ENCODE measurements around the gene CHRND.
"Not testable (repeated sequence)": the region's sequence is repeated elsewhere in the genome, so short reads cannot be mapped to it uniquely, and the experiment has no call there.

The CHRND gene

DNA sequence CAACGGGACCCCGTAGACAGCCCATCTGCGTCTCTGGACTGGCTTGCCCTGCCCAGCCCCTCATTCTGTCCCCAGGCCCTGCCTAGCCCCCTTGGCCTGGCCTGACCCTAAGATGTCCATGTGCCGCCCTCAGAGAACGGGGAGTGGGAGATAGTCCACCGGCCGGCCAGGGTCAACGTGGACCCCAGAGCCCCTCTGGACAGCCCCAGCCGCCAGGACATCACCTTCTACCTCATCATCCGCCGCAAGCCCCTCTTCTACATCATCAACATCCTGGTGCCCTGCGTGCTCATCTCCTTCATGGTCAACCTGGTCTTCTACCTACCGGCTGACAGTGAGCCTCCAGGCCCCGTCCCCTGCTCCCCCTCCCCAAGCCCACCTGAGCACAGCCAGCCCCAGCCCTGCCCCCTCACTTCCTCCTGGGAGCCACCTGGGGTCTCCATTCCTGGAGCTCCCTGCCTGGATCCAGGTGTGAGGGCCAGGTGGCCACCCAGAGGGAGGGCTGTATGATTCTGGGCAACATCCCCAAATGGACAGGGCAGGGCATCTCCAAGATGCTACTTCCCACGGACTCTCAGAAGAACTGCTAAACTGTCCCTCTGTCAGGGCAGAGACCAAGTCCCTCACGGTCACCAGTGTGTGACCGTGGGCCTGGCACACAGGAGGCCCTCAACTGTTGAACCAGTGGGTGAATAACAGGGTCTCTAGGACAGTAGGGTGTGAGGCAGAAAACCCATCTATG, 4.0 kb downstream of the CHRND start:
- no peak for DNase-seq (ENCODE audit: low read depth in 1 of 2, low spot score in 1 of 2)
- Histone ChIP-seq H3K27ac (replicated peaks) (no peak overlapping the region), H3K4me3 (replicated peaks; ENCODE audit: insufficient read depth, low read length) (no peak overlapping the region), H3K27me3 (ENCODE audit: insufficient read depth, poor library complexity, severe bottlenecking) (no peaks in the 10 kb centered on the region)
- TF ChIP-seq, protein P1, sequence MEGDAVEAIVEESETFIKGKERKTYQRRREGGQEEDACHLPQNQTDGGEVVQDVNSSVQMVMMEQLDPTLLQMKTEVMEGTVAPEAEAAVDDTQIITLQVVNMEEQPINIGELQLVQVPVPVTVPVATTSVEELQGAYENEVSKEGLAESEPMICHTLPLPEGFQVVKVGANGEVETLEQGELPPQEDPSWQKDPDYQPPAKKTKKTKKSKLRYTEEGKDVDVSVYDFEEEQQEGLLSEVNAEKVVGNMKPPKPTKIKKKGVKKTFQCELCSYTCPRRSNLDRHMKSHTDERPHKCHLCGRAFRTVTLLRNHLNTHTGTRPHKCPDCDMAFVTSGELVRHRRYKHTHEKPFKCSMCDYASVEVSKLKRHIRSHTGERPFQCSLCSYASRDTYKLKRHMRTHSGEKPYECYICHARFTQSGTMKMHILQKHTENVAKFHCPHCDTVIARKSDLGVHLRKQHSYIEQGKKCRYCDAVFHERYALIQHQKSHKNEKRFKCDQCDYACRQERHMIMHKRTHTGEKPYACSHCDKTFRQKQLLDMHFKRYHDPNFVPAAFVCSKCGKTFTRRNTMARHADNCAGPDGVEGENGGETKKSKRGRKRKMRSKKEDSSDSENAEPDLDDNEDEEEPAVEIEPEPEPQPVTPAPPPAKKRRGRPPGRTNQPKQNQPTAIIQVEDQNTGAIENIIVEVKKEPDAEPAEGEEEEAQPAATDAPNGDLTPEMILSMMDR (IDR thresholded peaks at IDR 0.05; ENCODE audit: insufficient read depth, low read length), result no peak
- TF ChIP-seq POLR2AphosphoS5 (IDR thresholded peaks at IDR 0.05; ENCODE audit: low read depth) (no peak), SPI1 (IDR thresholded peaks at IDR 0.05; ENCODE audit: borderline replicate concordance, low read depth) (no peak), GABPA (IDR thresholded peaks at IDR 0.05; ENCODE audit: low read depth) (no peak)
- TF ChIP-seq, protein P2, sequence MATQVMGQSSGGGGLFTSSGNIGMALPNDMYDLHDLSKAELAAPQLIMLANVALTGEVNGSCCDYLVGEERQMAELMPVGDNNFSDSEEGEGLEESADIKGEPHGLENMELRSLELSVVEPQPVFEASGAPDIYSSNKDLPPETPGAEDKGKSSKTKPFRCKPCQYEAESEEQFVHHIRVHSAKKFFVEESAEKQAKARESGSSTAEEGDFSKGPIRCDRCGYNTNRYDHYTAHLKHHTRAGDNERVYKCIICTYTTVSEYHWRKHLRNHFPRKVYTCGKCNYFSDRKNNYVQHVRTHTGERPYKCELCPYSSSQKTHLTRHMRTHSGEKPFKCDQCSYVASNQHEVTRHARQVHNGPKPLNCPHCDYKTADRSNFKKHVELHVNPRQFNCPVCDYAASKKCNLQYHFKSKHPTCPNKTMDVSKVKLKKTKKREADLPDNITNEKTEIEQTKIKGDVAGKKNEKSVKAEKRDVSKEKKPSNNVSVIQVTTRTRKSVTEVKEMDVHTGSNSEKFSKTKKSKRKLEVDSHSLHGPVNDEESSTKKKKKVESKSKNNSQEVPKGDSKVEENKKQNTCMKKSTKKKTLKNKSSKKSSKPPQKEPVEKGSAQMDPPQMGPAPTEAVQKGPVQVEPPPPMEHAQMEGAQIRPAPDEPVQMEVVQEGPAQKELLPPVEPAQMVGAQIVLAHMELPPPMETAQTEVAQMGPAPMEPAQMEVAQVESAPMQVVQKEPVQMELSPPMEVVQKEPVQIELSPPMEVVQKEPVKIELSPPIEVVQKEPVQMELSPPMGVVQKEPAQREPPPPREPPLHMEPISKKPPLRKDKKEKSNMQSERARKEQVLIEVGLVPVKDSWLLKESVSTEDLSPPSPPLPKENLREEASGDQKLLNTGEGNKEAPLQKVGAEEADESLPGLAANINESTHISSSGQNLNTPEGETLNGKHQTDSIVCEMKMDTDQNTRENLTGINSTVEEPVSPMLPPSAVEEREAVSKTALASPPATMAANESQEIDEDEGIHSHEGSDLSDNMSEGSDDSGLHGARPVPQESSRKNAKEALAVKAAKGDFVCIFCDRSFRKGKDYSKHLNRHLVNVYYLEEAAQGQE (IDR thresholded peaks at IDR 0.05; ENCODE audit: insufficient replicate concordance, low read depth), result no peak

DNA sequence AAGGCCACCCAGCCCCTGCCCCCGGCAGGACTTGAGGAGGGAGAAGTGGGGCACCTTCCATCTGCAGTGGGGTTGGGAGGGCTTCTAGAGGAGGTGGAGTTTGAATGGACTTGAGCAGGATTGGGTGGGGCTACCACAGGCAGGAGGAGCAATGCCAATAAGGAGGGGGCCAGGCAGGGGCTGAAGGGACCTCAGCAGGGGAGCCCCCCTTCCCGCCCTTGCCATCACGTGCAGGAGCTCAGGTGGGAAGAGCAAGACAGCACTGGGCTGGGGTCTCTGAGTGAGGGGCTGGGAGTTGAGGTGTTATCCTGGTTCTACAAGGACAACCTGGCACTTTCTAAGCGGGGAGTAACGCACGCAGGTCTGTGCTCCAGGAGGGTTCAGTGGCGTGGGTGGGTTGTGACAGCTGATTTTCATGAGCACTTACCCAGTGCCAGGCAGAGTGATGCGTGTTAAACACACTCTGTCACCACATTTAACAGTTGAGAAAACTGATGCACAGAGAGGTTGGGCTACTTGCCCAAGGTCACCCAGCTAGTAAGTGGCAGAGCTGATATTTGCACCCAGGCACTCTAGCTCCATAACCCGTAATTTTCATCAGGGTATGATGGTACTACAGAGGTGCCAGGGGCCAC, 4.8 kb downstream of the CHRND start:
- Histone ChIP-seq H3K4me3 (replicated peaks; ENCODE audit: insufficient read depth, low read length) (no peak overlapping the region), H3K27ac (replicated peaks) (no peak overlapping the region), H3K27me3 (ENCODE audit: insufficient read depth, poor library complexity, severe bottlenecking) (no peaks in the 10 kb centered on the region)
- no peak for DNase-seq (ENCODE audit: low read depth in 1 of 2, low spot score in 1 of 2)
- TF ChIP-seq POLR2AphosphoS5 (IDR thresholded peaks at IDR 0.05; ENCODE audit: low read depth), result no peak
- TF ChIP-seq, protein P2 (IDR thresholded peaks at IDR 0.05; ENCODE audit: insufficient replicate concordance, low read depth), result no peak

DNA sequence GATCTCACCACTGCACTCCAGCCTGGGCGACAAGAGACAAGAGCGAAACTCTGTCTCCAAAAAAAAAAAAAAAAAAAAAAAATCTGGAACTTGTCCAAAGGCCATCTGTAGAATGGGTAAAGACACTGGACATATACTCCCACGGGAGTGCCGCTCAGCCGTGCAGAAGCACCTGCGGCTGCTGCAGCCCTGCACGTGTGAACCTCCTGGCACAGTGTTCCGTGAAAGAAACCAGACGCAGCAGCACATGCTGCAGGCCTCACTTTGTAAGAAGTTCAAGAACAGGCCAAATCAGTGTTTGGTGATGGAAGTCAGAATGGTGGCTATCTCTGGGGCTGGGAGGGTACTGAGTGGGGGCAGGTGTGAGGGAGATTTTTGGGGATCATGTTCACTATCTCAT, 6.5 kb downstream of the CHRND start:
- no peak for DNase-seq (ENCODE audit: low read depth in 1 of 2, low spot score in 1 of 2)
- Histone ChIP-seq H3K4me3 (replicated peaks; ENCODE audit: insufficient read depth, low read length) (no peak overlapping the region), H3K27ac (replicated peaks) (no peak overlapping the region), H3K27me3 (ENCODE audit: insufficient read depth, poor library complexity, severe bottlenecking) (no peaks in the 10 kb centered on the region)
- TF ChIP-seq, protein P2 (IDR thresholded peaks at IDR 0.05; ENCODE audit: insufficient replicate concordance, low read depth), result no peak
- TF ChIP-seq, protein P1 (IDR thresholded peaks at IDR 0.05; ENCODE audit: insufficient read depth, low read length), result no peak
- TF ChIP-seq GABPA (IDR thresholded peaks at IDR 0.05; ENCODE audit: low read depth) (no peak), SPI1 (IDR thresholded peaks at IDR 0.05; ENCODE audit: borderline replicate concordance, low read depth) (no peak), POLR2AphosphoS5 (IDR thresholded peaks at IDR 0.05; ENCODE audit: low read depth) (no peak)

DNA sequence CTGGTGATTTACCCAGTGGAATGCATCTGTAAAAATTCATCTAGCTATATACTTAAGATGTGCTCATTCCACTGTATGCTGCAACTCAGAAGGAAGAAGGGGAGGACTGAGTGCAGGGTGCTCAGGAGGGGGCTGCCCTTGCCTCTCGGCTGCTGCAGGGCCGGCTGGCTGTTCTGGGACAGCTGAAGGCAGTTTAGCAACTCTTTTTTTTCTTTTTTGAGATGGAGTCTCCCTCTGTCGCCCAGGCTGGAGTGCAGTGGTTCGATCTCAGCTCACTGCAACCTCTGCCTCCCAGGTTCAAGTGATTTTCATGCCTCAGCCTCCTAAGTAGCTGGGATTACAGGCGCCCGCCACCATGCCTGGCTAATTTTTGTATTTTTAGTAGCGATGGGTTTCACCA, 6.9 kb downstream of the CHRND start:
- DNase-seq (ENCODE audit: low read depth in 1 of 2, low spot score in 1 of 2); H3K27ac ChIP-seq (replicated peaks); H3K4me3 ChIP-seq (replicated peaks; ENCODE audit: insufficient read depth, low read length); H3K27me3 ChIP-seq (ENCODE audit: insufficient read depth, poor library complexity, severe bottlenecking): not testable (repeated sequence)
